DMS53 (cell line): ENCODE measurements around the gene DCTD.

ENCODE experiments used
- DNase-seq: peaks from one replicate; lab custom pipeline; 2025; lab: John Stamatoyannopoulos, UW

DCTD gene

DNA sequence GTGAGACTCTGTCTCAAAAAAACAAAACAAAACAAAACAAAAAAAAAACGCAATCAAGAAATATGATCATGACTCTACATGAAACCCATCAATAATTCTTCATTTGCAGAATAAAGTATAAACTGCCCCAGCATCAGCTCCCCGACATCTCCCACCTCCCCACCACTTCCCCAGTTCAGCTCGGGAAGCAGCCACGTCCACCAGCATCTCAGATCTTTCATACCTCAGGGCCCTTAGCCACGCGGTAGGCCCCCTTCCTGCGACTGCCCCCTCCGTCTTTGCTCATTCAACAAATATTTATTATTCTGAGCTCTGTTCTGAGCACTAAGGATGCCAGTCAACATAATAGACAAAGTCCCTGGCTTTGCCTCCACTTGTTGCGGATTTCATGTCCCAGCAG lies 45.6 kb downstream of the DCTD start:
- no peak for DNase-seq

DNA sequence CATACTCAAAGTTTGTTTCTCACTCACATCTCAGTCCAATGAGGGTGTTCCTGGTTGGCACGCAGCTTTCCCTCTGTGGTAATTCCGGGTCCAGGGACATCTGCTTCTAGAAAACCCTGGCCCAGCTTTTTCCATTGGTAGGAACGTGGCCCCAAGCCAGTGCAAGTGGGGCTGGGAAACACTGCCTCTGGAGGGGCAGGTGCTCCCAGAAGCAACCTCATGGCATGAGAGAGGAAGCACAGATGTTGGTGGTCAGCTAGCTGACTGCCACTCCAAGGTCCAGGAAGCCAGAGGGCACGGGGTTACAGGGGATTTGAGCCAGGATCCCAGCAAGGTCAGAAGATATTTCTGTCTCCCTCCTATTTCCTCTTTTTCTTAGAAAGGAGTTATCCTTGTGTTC lies 47.5 kb downstream of the DCTD start:
- no peak for DNase-seq

DNA sequence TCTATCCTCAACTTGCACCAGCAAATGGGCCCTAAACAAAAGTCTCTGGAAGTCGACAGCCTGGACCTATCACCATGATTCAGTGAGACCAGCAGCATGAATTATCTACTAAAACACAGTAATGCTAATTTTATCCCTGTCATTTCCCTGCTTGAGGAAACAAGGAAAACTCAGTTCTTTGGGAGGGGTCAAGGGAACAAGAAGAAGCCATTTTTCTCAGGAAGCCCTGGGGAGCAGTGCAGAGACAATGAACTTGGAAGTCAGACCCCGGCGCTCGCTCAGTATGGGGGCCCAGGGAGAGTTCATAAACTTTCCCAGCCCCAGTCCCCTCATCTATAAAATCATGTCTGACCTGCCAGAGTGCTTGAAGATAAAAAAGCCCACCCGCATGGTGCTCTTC lies 50.4 kb downstream of the DCTD start:
- no peak for DNase-seq

DNA sequence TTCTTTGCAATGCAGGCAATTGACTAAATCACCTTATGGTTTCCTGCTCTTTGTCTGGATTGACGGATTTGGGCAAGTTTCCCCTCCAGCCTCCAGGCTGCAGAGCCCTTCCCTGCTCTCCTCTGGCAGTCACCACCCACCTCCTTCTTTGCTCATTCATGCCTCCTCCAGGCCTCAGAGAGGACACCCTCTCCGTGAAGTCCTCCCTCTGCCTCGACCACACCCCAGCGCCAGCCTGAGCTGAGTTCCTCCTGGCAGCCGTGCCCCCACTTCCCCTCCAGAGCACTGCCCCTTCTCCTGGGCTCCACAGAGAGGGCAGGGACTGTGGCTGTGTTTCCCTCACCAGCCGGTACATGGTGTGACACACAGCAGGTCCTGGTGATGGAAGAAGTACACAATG lies 53.7 kb downstream of the DCTD start:
- DNase-seq = peak; percentile 62

DNA sequence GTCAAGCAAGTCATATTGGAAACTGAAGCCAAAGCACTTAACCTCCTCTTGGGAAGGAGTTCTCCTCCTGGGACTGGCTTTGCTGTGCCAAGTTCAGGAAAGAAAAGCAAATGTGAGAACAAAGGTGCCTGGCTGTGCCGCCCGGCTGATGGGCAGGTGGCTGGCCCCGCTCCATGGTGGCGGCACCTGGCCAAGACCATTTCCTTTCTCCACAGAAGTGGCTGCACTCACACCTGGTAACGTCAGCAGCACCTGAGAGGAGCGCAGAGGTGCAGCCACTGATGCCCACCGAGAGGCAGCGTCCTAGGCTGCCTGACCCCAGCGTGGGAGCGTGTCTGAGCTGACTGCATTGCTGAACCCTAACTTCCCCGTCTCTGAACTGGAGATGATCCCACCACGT lies 54.3 kb downstream of the DCTD start:
- peak; percentile 88 for DNase-seq

DNA sequence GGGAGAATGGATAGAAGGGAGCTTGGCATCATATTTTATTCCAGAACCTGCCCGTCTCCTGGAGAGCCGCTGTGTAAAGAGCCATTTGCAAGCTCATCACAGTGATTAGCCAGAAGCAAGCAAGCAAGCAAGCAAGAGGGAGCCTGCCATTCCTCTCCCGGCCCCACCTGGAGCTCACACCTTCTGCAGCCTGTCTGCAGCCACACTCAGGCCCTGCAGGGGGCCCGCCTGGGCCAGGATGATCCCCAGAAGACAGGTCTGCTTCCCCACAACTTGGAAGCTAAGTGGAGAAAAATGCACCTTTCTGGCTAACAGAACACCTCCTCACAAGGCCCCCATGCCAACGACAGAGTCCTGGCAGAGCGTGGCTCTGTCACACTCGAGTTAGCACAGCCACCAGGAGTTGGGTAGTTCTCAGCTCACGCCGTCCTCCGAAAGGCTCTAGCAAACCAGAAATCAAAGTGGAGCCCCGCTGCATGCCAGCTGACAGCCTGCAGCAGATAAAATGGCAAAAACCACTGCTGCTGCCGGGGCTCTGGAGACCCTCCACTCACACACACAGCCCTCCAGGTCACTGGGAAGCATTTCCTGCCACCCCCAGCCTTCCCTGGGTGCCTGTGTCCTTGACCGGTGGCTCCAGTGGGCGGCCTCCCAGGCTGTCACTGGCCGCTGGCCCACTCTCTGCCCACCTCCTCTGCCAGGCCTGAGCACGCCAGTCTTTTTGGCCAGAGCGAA lies 54.9 kb downstream of the DCTD start:
- DNase-seq = peak; percentile 71

DNA sequence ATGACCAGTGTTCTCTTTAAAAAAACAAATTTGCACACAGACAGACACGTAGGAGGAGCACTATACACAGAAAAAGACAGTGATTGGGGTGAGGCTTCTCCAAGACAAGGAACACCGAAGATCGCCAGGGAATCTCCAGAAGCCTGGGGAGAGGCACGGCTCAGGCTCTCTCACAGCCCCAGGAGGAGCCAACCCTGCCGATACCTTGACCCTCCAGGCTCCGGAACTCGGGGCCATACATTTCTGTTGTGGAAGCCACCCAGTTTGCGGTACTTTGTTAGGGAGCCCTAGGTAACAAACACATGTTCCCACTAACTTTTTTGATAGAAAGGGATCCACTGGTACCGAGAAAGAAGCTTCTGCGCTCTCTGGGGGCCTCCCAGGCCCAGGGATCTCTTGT lies 55.8 kb downstream of the DCTD start:
- no peak for DNase-seq

DNA sequence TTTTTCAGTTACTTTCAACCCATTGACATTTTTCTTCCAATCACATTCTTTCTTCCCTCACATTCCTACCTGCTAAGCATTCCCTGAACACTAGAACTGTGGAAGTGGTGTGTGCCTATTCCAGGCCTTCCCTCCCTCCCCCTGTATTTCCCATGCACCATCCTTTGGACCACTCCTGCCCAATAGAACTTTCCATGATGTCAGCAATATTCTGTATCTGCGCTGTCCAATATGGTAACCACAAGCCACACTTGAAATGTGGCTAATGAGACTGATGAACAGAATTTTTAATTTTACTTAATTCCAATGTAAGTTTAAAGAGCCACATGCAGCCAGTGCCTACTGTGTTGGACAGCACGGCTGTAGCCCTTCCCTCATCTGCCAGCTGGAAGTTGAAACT lies 57.5 kb downstream of the DCTD start:
- DNase-seq = no peak

DNA sequence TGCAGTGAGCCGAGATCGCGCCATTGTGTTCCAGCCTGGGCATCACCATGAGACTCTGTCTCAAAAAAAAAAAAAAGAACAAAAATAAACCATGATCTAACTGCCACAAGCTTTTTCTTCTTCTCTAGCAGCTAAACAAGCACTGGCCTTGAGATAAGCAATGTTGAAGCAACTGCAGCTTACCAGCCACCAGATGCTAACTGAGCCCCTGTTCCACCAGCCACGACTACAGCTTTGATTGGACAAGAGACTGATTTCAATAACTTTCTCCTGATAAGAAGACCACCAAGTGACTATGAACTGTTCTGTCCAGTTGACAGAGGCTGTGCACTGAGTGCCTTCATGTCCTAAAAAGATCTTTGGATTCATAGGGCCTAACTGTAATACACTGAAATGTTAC lies 58.5 kb downstream of the DCTD start:
- no peak for DNase-seq

DNA sequence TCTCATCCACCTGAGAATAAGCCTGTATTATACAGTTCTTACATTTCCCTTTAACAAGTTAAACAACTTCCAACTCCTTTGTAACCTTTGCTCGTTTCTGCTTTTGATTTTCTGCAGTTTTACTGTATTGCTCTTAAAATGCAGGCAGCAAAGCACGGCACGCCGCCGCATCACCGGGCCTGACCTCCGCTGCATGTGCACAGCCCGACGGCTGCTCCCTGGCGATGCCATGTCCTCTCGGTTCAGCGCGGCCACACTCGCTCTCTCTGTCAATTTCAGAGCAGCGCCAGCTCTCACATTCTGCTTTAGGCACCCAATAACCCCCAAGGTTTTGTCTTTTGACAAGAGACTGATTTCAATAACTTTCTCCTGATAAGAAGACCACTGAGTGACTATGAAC lies 60.3 kb downstream of the DCTD start:
- DNase-seq = no peak

DNA sequence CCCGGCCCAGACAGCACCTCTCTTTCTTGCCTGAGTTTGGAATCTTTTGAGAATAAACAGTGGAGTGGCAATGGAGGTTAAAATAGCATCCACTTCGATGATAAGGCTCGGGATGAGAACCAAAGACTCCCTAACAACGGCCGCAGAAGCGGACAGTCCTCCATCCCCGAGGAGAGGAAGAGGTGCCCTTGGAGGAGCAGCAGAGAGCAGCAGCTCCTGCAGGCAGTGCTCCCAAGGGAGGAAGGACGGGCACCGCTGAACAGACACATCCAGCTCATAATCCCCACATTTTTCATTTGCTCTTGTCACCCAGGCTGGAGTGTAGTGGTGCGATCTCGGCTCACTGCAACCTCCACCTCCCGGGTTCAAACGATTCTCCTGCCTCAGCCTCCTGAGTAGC lies 61.3 kb downstream of the DCTD start:
- DNase-seq = no peak

DNA sequence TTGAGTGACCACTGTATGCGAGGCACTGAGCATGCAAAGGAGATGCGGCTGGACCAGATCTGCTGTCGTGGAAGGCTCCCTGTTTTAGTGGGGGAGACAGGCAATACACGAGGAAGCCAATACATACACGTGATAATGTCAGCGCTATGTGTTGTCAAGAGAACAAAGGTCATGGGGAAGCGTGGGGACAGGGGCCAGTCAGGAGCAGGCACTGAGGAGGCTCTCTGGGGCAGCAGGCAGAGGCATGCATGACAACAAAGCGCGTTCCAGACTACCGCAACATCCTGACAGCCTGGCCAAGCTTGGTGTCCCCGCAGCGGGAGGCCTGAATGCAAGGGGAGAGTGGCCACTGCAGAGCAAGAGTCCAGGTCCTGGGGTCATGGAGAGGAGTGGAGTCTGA lies 61.9 kb downstream of the DCTD start:
- DNase-seq = no peak

DNA sequence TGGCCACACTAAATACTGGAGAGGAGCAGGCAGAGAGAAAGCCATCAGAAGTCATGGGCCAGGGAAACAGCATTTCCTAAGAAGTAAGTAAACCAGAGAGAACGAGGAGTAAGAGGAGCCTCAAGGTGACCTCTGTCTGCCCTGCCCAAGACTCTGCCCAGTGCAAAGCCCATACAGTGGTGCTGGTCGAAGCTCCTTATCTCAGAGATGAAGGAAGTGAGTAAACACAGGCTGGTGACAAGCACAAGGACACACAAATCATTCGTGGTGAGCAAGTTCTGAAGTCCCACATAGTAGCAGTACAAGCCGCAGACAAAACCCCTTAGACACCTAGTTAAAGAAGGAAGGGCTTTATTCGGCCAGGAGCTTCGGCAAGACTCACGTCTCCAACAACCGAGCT lies 62.7 kb downstream of the DCTD start:
- no peak for DNase-seq

DNA sequence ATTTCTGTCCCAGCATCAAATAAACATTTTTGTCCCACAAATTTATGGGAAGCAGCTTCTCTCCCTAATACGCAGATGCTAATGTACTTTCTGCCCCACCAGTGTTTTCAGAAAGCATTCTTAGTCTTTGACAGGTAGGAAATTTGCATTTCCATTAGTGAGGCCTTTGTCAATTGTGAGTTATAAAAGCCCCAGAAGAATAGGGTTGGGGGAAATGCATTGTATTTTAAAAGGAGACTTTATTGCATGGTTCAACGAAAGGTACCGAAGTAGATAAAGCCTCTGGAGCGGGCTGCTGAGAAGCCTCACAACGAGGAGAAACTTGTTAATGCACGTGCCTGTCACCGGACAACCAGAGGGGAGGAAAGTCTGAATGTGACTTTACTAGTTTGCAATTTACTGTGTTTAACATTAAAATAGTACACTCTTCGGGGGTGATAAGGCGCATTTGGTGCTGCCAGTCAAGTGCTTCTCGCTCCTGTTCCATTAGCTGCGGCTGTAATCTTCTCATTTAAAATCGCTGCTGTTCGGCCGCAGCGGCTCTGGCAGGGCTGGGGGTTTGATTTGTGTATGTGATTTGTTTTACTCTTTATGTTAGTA lies 63.4 kb downstream of the DCTD start:
- DNase-seq = no peak

DNA sequence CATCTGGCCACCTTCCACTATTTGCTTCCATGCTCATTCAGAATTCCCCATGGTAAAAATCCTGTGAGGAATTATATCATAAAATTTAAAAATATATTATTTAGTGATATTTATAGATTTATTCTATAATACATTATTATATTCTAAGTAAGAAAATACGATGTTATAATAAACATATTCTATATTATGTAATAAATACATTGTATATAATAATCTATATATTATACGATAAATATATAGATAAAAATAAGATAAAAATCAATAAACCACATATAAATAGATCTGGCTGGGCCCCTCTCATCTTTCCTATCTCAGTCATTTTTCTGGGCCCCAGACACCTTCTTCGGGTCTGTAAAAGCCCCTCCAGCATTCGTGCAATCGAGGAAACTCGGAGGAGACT lies 68.5 kb downstream of the DCTD start:
- DNase-seq = no peak

DNA sequence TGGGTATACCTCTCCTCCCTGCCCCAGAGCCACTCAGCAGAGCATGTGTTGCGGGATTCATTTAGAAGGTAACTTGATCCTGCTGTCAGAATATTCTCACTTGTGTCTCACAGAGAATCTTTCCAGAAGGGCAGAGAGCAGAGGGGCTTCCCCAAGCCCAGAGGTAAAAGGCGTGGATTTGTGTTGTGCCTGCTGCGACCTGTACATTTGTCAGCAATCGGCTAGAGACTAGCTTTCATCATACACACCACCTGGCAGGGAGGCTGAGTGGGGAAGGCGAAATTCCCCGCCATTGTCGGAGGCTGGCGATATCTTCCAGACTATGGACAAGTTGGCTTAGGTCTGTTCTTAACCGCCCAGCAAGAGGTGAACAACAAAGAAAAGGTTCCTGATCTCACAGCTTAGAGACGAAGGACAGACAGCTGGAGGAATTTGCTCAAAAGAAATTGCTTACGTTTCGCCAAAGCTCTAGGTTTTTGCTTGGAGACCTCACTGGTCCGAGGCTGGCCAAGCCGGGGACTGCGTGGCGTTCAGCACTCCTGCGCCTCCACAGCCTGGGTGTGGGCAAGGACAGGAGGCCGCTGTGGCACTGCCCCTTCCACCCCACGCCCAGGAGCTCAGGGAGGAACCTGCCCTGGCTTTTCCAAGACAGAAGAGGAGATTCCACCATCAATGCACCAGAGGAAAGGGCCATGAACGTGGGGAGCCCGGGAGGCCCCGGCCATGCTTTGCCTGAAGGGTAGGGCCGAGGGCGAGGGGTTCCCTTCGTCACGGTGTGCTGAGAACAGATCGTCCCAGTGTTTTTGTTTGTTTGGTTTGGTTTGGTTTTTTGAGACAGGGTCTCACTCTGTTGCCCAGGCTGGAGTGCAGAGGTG lies 69.4 kb downstream of the DCTD start:
- no peak for DNase-seq

DNA sequence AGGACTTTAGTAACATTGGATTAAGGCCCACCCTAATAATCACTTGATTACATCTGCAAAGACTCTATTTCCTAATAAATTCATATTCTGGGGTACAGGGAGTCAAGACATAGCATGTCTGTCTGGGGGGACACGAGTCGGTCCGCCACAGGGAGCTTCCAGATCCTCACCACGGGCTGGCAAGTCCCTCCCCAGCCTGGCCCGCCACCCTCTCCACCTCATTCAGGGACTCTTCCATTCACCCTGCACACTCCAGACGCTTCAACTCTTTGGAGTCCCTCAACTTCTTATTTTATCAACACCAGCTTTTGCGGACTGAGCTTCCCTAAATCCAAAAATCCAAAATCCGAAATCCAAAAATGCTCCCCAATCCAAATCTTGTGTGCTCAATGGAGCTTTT lies 71.2 kb downstream of the DCTD start:
- DNase-seq = no peak

DNA sequence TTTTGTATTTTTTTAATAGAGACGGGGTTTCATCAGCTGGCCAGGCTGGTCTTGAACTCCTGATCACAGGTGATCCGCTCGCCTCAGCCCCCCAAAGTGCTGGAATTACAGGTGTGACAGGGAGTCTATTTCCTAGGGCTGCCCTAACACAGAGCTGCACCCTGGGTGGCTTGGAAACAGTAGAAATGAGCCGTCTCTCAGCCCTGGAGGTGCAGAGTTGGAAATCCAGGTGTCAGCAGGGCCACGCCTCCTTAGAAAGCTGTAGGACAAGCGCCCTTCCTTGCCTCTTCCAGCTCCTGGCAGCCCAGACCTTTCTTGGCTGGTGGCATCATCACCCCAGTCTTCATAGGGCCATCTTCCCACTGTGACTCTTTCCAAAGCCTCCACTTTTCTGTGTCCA lies 71.6 kb downstream of the DCTD start:
- no peak for DNase-seq

DNA sequence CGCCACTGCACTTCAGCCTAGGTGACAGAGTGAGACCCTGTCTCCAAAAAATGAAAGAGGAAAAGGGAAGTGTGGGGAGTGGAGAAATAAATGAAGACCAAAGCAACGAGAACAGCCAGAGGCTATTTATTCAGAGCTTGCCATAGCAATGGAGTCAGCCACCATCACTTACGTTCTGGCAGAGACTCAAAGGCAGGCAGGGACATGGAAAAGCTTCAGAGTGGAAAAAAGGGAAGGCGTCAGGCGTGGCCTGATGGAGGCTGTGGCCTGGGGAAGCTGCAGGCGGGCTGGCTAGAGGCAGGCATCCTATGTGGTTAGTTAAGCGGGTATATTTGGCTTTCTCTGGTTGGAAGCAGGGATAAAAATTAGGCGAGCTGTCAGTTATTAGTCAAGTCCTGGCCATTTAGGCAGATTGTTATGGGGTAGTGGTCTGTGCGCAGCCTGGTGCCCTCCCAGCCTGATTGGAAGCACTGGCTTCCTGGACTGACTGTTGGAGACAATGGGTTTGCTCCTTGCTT lies 73.3 kb downstream of the DCTD start:
- no peak for DNase-seq

DNA sequence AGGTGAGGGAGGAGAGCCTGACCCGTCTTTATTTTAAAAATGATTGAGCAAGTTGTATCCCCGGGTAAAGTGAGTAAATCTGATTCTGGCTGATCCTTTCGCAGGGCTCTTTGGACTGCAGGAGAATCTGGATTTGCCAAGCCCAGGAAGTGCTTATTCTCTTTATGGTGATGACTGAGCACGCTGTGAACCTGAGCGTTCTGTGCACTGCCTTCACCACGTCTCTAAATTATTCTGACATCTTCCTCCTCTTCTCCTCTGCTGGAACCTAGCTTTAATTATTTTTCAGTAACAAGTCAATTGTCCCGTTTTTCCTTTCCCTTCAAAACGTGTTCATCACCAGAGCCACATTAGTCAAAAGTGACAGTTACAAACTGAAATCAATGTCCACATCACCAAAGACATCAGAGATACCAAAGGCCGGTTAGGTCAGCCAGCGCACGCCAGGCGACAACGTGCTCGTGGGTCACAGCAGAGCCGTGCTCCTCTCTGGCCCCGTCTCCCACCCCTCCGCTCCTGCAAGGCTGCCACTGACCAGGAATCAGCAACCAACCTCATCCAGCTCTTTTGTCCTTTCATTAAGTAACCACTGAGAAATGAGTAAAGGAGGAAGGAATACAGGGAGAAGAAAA lies 74.3 kb downstream of the DCTD start:
- no peak for DNase-seq

DNA sequence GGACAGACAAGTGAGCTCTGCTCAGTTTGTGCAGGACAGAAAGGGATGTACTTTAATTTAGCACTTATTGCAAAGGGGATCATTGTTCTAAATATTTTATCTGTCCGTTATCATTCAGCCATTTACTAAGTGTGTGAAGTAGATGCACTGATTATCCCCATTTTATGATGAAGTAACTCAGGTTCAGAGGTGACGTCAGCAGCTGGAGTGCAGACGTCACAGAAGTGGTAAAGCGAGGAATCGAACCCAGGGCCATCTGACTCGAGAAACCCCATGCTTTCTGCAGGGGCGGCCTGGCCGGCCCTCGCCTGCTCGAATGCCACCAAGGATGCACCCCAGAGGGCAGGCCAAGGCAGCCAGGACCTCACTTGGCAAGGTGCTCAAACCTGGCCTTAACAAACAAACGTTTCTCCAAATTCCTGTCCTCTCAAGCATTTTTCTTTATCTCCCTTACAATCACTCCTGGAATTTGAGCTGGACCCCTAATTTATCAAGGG lies 75.0 kb downstream of the DCTD start:
- no peak for DNase-seq

DNA sequence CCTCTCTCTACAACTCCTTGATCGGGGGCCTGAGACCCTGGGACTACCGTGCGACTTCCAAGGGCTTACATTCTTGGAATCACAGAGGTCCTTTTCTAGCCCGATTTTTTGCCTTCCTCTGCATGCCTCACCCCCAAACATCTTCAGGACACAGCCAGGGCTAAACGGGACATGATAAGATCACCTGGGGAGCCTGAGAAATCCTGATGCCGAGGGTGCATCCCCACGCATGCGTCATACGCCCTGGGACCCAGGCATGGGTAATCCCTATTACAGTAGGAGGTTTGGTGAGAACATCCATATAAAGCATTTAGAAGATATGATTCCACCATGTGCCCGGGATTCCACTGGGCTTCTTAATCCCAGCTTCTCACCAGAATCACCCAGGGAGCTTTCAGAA lies 77.1 kb downstream of the DCTD start:
- no peak for DNase-seq
